Endometrial microvascular endothelial cells (primary cell): Measurements from ENCODE around the gene TSPAN12. TPM values are rescaled to one million over a fixed set of nuclear protein-coding genes. Genes with fewer than 3 reads are reported as not detected.
"Not testable (repeated sequence)": the region's sequence is repeated elsewhere in the genome, so short reads cannot be mapped to it uniquely, and the experiment has no call there.

ENCODE experiments used
- in situ Hi-C: cut with HindIII; loops from 2 replicates; pipeline ENCODE4 v1.10.0; 2017; ENCODE audit warnings: low sequenced_read_pairs, low pct_unique_long_range_greater_than_20kb; ENCODE audit errors: inconsistent ontology term
- total RNA-seq: library from RNA; depleted of rRNA; stranded (reverse); fragments of >200 nt; gene quantifications from one replicate; pipeline ENCODE4 v1.2.3, GENCODE V29; 2015; ENCODE audit errors: inconsistent ontology term

The TSPAN12 gene
- total RNA-seq, 1 donor from 2014 or later, result 20.7 TPM

DNA sequence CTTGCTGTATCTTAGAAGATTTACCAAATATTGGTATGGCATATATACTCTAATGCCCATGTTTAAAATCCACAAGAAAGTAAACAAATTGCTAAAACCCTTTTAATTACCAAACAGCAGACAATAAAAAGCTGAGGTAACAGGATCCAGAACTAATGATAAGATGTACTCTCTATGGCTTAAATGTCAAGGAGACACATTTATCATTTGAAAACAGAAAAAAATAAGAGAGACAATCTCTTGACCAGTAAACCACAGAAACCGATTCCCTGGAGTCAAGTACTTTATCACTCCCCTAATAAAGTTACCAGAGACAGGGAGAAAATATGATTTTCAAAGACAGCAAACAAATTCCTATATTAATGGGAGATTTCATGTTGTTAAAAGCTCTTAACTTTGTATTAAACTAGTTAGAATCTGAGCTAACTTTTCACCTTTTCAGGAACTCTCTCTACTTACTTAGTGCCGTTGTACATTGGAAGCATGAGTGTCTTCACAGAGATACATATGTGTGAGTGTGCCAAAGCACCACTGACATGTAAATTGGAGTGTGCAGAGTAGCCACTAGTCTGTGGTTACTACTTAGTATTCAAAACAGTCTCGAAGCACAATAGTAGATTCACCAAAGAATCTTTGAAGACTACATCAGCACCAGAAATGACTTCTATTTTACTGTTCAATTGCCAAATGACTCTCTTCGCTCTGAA, 44.2 kb downstream of the TSPAN12 start:
- in situ Hi-C loops, result no loop called here

DNA sequence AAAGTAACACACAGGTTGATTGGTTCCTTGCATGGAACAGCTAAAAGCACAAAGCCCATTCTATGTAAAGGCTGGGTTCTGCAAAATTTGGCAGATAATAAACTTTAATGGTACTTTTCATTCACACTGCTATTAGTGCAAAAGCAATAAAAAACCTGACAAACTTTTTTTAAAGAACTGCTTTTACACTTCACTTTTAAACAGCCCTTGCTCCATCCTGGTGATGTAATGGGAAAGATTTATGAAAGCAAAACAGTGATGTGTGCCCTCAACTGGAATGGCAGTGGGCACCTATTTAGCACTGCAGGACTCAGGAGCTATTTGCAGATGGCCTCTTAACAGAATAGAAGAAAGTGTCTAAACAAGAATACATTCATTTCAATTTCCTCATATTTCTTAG, 44.9 kb downstream of the TSPAN12 start:
- in situ Hi-C loops, result no loop called here

DNA sequence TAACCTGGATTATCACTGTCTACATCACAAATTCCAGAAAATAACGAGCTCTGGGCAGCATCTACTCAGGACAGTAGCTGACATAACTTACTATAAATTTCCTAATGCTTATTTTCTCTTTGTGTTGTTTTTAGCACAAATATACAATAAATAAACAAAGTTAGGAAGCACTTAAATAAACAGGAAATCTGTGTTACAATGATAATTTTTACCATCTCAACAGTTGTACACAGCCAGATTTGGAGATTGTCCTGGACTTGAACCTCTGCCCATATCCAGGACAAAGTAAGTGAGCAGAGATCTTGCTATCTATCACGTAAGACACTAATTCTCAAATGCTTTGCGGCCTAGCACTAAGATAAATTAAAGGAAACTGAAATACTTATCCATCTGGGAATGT, 48.7 kb downstream of the TSPAN12 start:
- in situ Hi-C loops, result no loop called here

DNA sequence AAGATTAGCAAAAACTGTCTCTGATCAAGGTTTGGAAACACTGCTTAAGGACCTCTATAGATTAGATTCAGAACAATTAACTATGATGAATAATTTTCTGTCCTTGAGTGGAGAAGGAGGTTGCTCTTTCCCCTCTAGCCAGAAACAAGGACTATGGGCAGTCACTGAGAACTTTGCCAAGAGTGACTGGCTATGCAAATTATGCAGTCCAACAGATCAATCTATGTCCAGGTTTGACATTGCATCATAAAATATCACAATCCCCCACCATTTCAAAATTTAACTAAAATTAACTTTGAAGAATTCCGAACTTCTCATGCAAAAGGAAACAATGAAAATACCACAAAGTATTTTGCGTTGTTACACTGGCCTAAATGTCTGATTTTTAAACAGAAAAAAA, 50.6 kb downstream of the TSPAN12 start:
- in situ Hi-C loops, result no loop called here

DNA sequence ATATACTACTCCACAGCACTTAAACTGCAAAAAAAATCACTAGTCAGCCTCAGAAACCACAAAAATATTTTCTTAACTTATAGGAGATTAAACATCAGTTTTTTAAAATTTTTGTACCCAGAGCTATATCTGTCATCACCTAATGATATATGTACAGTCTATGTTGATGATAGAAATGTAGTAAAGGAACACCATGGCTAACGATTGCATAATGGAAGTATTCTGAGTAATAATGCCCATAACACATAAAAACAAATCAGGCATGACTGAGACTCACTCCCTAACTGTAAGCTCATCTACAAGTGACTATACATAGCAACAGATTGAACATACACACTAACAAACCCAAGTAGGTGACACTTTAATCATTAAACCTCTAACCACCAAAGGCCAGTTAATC, 51.3 kb downstream of the TSPAN12 start:
- in situ Hi-C loops, result no loop called here

DNA sequence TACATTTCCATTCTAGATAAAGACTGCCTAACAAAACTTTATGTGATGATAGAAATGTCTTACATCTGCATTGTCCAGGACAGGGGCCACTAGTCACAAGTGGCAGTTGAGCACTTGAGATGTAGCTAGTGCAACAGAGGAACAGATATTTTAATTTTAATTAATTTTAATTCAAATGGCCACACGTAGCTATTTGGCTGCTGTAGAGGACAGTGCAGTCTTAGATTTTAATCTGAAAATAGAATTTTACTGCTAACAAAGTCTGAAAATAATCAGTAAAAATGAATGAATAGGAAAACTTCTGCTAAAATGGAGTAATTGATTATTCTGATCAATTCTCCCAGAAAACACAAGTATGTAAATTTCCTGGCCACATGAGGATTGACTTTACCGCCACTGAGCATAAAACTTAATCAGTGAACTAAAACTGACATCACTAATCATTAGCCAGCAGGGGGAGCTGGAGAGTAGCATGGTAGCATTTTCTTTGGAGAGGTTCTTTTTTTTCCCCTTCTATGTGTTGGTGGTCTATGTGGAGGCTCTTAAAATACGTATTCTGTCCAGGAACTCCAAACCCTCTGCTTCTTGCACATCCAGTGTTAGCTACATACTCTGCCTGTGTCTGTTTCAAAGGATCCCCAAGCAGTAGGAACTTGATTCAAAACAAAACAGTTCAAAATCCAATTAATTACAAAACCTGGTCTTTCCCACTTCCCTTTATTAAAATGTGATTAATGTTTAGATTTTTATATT, 52.1 kb downstream of the TSPAN12 start:
- in situ Hi-C loops, result no loop called here

DNA sequence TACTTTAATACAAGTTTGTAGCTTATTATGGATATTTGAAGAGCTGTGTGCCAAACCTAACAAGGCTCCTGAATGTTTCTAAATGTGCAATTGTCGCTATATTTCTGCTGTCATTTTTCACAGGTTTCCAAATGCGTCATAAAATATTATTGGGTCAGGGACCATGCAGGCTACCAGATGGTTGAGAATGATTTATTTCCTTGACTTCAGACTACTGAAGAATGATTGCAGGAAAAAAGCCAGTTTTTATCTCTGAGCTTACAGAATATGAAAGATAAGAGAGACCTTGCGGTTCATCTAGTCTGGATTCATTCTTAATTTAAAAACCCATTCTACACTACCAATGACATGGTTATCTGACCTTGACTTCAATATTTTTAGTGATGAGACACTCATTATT, 55.2 kb downstream of the TSPAN12 start:
- in situ Hi-C loops, result no loop called here

DNA sequence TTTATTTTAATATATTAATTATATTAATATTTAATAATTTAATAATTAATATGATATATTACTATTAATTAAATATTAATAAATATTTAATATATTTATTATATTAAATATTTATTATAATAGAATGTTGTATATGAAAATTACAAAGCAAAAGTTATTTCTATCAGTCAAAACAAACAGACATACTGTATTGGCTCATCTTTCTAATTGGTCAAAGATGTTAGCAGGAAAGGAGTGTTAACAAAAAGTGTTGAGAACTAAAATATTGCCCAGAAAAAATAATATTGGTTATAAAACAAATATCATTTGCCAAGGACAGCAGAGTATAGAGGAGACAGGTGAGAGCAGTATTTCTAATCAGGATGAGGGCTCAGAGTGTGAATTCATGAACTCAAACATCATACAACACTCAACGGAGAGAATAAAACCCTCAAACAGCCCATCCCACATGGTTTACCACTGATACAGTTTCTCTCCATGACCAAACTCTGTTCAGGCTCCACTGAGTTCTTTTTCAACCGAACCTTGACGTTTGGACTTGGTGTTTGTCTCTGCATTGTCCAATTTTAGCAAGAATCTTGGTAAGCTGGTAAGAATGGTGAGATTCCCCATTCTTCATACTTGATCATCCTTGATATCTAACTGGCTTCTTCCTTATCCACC, 58.0 kb downstream of the TSPAN12 start:
- in situ Hi-C loops, result no loop called here

DNA sequence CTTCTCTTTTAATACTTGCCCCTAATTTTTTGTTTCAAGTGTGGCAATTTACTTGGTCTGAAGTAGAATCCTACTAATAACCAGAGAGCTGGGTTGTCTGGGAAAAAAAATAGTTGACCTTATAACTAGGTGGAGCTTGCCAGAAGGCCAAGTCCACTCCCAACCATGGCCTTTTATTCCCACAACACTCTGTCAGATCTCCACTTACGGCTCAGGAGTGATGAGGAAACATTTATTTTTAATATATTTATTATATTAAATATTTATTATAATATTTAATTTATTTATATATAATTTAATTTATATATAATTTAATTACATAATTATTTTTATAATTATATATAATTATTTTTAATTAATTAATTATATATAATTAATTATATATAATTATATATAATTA, 58.8 kb downstream of the TSPAN12 start:
- in situ Hi-C loops, result no loop called here

DNA sequence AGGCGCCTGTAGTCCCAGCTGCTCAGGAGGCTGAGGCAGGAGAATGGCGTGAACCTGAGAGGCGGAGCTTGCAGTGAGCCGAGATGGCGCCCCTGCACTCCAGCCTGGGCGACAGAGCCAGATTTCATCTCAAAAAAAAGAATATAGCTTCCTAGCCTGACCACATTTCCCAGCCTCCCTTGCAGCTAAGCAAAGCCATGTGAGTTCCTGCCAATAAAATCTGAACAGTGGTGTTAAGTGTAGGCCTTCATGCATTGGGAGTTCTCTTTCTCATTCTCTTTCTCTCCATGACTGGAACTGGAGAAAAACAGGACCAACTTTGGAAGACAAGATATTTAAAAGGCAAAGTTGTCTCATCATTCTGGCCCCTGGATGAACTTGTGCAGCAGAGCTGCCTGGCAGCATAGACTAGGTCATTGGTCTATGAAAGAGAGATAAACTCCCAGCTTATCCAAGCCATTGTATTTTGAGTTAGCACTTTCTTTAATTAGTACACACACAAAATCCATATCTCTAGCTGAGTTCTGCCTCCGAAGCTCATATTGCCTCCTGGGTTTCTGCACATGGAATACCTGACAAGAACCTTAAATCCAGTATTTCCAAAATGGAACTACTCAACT, 60.8 kb downstream of the TSPAN12 start:
- in situ Hi-C loops, result no loop called here

DNA sequence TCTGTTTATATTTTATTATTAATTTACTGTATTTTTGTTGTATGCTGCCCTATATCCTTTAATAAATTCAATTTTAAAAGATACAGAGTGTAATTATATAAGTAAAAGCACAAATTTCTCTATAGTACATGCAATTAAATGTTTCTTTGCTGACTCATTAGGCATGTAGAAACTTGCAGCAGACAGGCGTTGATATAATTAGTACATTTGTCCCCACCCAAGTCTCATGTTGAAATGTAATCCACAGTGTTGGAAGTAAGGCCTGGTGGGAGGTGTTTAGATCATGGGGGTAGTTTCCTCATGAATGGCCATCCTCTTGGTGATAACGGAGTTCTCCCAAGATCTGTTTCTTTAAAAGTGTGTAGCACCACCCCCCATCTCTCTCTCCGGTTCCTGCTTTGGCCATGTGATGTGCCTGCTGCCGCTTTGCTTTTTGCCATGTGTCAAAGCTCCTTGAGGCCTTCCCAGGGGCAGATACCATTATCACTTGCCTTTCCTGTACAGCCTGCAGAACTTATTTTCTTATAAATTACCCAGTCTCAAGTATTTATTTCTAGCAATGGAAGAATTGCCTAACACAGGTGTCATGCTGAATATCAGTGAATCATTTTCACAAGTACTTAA, 63.7 kb downstream of the TSPAN12 start:
- in situ Hi-C loops, result no loop called here

DNA sequence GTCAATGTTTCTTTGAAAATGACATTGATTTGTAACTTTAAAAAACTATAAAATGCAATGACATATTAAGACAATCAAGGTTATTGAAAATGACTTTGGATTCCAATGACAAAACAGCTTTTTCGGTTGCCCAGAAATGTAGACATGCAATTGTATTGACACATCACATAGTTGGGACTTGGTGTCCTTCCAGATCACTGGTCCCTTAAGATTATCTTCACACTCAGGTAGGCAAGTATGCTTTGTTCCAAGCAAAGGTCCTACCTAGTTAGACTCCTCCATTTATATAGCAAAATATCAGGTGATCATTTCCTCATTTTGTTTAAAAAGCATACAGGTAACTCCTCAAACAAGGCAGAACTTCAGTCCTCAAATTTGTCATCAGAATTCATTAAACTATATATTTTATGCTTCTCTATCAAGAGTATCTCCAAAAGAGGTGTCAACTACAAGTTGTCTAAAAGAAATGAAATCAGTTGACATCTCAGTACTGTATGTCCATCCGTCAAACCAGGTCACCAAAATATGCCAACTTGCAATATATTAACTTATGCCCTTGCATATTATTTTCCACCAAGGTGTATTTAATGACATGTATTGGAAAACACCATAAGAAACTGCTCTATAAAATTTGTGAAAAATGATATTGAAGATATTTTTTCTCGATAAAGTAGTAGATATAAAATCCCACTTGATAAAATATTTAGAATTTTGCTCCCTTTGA, 64.6 kb downstream of the TSPAN12 start:
- in situ Hi-C loops, result no loop called here

DNA sequence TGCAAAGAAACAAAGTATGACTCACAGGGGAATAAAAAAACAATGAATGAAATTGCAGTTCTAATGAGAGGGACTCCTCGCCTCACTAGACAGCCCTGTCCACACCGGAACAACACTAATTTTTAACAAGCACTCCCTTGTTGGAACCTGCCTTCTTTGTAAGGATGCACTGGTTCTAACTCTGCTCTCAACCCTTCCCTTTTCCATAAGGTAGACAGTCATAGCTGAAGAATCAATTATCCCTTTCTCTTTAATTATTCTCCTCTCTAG, 65.1 kb downstream of the TSPAN12 start:
- in situ Hi-C loops, result no loop called here

DNA sequence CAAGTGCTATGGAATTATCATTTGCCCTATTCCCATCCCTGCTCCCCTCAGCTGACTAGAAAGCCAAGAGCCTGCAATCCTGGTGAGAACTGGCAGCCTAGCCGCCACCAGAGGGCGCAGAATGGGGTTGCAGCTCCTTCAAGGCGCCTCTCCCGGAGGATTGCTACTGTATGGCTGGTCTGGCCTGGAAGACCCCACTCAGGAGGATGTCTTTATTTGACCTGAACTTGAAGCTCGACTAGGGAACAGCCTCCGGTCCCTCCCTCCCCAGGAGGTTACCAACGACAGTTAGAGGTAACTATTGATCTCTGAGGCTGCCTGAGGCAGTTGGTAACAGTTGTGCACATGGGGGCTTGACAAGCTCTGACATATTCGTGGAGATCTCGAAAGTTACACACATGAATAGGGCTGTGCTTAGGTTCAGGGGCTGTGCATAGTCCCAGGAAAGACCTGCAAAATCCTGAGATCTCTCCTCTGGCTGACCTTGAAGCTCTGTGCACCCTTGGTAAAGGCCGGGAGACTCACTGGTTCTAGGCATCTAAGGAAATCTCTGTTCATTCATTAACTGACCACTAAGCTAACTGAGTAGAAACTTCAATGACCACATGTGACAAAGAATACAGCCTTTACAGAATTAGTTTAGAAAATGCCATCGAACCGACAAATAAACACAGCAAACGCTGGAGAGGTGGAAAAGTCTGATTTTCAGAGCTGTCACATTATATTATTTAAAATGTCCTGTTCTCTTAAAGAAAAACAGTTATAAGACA, 65.7 kb downstream of the TSPAN12 start:
- in situ Hi-C loops, result no loop called here

DNA sequence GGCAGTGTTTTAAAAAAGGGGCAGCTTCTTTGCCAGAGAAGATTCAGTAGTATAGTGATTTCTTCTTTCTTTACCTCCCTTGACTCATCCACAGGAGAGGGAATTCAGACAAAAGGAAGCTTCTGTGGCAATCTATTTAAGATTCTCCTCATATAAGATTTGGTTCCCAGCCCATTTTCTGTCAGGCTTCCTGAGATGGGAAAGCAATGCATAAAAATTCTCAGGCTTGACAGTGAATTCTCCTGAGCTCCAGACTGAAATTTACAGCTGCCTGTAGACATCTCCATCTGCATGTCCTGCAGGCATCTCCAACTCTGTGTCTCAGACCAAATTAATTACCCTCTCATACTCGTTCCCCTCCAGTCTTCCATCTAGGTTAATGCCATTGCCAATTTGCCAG, 72.8 kb downstream of the TSPAN12 start:
- in situ Hi-C loops, result no loop called here

DNA sequence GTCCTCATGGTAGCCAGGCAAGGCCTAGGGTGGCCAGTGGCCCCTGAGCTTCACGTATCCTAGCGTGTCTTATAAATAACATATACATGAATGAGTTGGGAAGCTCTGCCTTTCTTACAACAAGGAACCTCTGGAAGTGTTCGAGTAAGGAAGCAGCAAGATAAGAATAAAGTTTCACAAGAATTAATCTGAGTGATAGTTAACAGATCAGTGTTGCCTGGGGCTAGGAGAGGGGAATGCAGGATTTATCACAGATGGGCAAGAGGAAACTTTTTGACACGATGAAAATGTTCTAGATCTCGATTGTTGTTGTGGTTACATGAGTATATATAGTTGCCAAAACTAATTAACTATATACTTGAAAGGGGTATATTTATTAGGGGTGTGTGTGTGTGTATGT, 74.2 kb downstream of the TSPAN12 start:
- in situ Hi-C loops, result no loop called here

DNA sequence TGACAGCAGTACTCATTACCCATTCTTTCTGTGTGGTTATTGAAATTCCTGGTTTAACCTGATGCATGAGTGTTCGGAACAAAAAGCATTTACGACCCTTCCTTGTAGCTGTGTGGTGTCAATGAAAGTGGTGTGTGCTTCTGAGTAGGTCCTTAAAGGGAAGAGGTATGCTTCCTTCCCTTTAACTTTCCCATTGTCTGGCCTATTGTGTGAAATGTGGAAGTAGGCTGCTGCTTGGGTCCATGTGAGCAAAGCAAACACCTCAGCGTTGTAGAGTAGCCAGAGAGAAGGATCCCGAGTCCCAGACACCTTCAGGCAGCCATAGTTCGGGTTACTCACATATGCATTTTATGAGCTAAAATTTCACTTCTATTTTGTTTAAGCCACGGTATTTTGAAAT, 74.7 kb downstream of the TSPAN12 start:
- in situ Hi-C loops, result no loop called here

DNA sequence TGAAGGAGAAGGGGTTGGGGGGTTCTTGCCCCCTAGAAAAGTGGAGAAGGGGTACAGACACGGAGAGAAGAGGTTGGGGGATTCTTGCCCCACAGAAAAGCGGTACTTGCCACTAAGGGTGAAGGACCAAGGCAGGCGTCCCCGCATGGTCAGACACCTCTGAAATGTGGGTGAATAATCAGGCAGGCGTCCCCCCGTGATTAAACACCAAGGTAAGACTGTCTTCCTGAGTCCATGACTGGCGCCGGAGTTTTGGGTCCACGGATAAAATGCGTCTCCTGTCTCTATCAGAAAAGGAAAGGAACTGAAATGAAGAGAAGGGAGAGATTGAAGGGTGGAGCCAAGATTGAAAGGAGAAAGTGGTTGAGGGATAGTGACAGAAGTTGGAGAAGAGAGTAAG, 76.0 kb downstream of the TSPAN12 start:
- in situ Hi-C loops, result not testable (repeated sequence)
